GM12878 (cell line): ENCODE data around the gene FHL3. TPM values are rescaled to one million over a fixed set of nuclear protein-coding genes. Genes with fewer than 3 reads are reported as not detected.

ENCODE experiments used
- ATAC-seq: fragments of 200-7000 bp; cut with Tn5 transposase; 3 replicates; pipeline ENCODE4 v1.9.1; 2020; ENCODE audit warnings: mild to moderate bottlenecking, moderate library complexity
- BruUV-seq: library from RNA; stranded (reverse); fragments of 400-500 nt; replicated peaks from 2 replicates; lab custom pipeline; 2021; lab: Mats Ljungman, UMichigan
- CTCF ChIA-PET: fragments of 300-600 bp; sonication (Branson Sonifier 250); formaldehyde crosslinking; extraction: SDS; loops from one replicate; lab custom pipeline; 2021; ENCODE audit warnings: inconsistent platforms; lab: Yijun Ruan, JAX
- POLR2A ChIA-PET: fragments of 350-600 bp; formaldehyde crosslinking; extraction: SDS; loops from one replicate; lab custom pipeline; 2021; ENCODE audit warnings: inconsistent platforms; lab: Charles Lee
- RAD21 ChIA-PET: fragments of 300-600 bp; sonication (Branson Sonifier 250); formaldehyde crosslinking; loops from one replicate; lab custom pipeline; 2023; ENCODE audit warnings: antibody characterized with exemption; ENCODE audit not compliant: unreplicated experiment; lab: Charles Lee
- SMC1A ChIA-PET: fragments of 300-600 bp; sonication (Branson Sonifier 250); formaldehyde crosslinking; loops from one replicate; lab custom pipeline; 2023; ENCODE audit not compliant: unreplicated experiment, uncharacterized antibody; lab: Charles Lee
- DNase-seq: peaks from one replicate; pipeline ENCODE4 v3.0.0-alpha.2; 2011; ENCODE audit warnings: low read depth, low spot score
- FAIRE-seq: peaks from 3 replicates; lab custom pipeline; 2011; peaks lifted over from hg19 to GRCh38; lab: Jason Lieb, UNC
- H2AFZ ChIP-seq: 2 replicates; pipeline ENCODE4 v1.6.0; 2011; ENCODE audit warnings: low read depth, low read length, control low read depth; ENCODE audit not compliant: control insufficient read depth
- H3K27ac ChIP-seq: 2 replicates; pipeline ENCODE4 v1.5.1; 2011; ENCODE audit warnings: control low read depth; ENCODE audit not compliant: control insufficient read depth, insufficient read depth
- H3K27me3 ChIP-seq, 2 experiments: replicated peaks in 1 of 2; 2 replicates each; pipeline versions ENCODE4 v1.6.0 to v1.6.1; 2011; ENCODE audit warnings: low read length in 1 of 2; ENCODE audit not compliant: control insufficient read depth in 2 of 2, insufficient read depth in 2 of 2
- H3K36me3 ChIP-seq, 2 experiments: 2 replicates each; pipeline ENCODE4 v1.5.1; 2011; ENCODE audit warnings: low read length in 1 of 2; ENCODE audit not compliant: control insufficient read depth in 2 of 2, insufficient read depth in 2 of 2
- H3K4me1 ChIP-seq: 2 replicates; pipeline ENCODE4 v1.6.1; 2011; ENCODE audit warnings: mild to moderate bottlenecking, low read length, moderate library complexity, mixed read lengths; ENCODE audit not compliant: control insufficient read depth, insufficient read depth
- H3K4me2 ChIP-seq: 2 replicates; pipeline ENCODE4 v1.6.0; 2011; ENCODE audit warnings: control low read depth; ENCODE audit not compliant: control insufficient read depth, insufficient read depth
- H3K4me3 ChIP-seq: fragments of 200-600 bp; sonication (generic); 2 replicates; pipeline ENCODE4 v1.5.1; 2016
- H3K79me2 ChIP-seq: 2 replicates; pipeline ENCODE4 v1.6.0; 2011; ENCODE audit warnings: low read length; ENCODE audit not compliant: control insufficient read depth, insufficient read depth
- H3K9ac ChIP-seq: 2 replicates; pipeline ENCODE4 v1.8.0; 2011; ENCODE audit warnings: low read length, control low read depth, mixed read lengths; ENCODE audit not compliant: control insufficient read depth, insufficient read depth
- H3K9me3 ChIP-seq: replicated peaks from 3 replicates; pipeline ENCODE4 v1.5.1; 2011; ENCODE audit warnings: mild to moderate bottlenecking, low read length; ENCODE audit not compliant: control insufficient read depth, insufficient read depth
- H4K20me1 ChIP-seq: 2 replicates; pipeline ENCODE4 v1.6.0; 2011; ENCODE audit not compliant: control insufficient read depth, insufficient read depth
- BCLAF1 ChIP-seq: fragments of 450-650 bp; IDR thresholded peaks from 2 replicates; pipeline ENCODE4 v1.6.1; 2017; ENCODE audit warnings: antibody characterized with exemption, mild to moderate bottlenecking, moderate library complexity
- MYC ChIP-seq: IDR thresholded peaks from 2 replicates; pipeline ENCODE4 v1.6.1; 2011; ENCODE audit warnings: mild to moderate bottlenecking, low read length, moderate library complexity, inconsistent platforms; ENCODE audit not compliant: insufficient read depth, insufficient replicate concordance, insufficient read length, severe bottlenecking
- SMARCA5 ChIP-seq: fragments of 450-650 bp; IDR thresholded peaks from 2 replicates; pipeline ENCODE4 v1.6.1; 2017; ENCODE audit warnings: mild to moderate bottlenecking
- STAT3 ChIP-seq: IDR thresholded peaks from 2 replicates; pipeline ENCODE4 v1.6.1; 2011; ENCODE audit warnings: low read depth, low read length, improper control_type of control experiment
- ZBED1 ChIP-seq: IDR thresholded peaks from 2 replicates; pipeline ENCODE4 v1.6.1; 2016; ENCODE audit warnings: borderline replicate concordance
- WGBS: methylation state at CpG from one replicate; pipeline ENCODE4 v1.1.6; 2016; ENCODE audit warnings: low lambda C conversion rate; ENCODE audit not compliant: insufficient replicate concordance, insufficient coverage; ENCODE audit errors: missing lambda C conversion rate; 5-methylcytosine and 5-hydroxymethylcytosine counted together
- in situ Hi-C: fragments of 300-500 bp; cut with MboI; formaldehyde crosslinking; loops from 9 replicates; pipeline ENCODE4 v1.14.3; 2018; ENCODE audit warnings: mixed read lengths
- intact Hi-C: fragments of 100-400 bp; cut with micrococcal nuclease; formaldehyde crosslinking; loops from one replicate; pipeline ENCODE4 v1.14.2; 2022; ENCODE audit not compliant: unreplicated experiment
- polyA plus RNA-seq, 11 experiments: library from polyadenylated mRNA; depleted of rRNA in 4 of 11; unstranded in 6 of 11; stranded (reverse) in 5 of 11; fragments of >200 nt; fragmentation: Nextera tagmentation in 4 of 11; fragmentation: Illumina TruSeq in 1 of 11; extraction: Ambion mirVana in 4 of 11; extraction: Trizol in 1 of 11; gene quantifications; 1 replicate in 1 of 11; 2 replicates in 10 of 11; pipeline versions ENCODE4 v1.2.1 to v1.2.3, GENCODE V29; 2011 to 2016; ENCODE audit warnings: inconsistent platforms in 2 of 11, missing spikeins in 2 of 11, low read depth in 1 of 11
- total RNA-seq, 4 experiments: library from RNA; depleted of rRNA in 3 of 4; stranded (reverse); fragments of >200 nt in 3 of 4; fragmentation: Illumina TruSeq in 1 of 4; extraction: Trizol in 1 of 4; gene quantifications; 2 replicates each; pipeline versions ENCODE4 v1.2.1 to v1.2.3, GENCODE V29; 2013 to 2021
- TF ChIP-seq, protein P1 (sequence below): IDR thresholded peaks from 2 replicates; pipeline ENCODE4 v1.6.1; 2011; ENCODE audit warnings: low read depth, mild to moderate bottlenecking, low read length, moderate library complexity, borderline replicate concordance; ENCODE audit errors: extremely low read depth

Gene FHL3
- total and polyA plus RNA-seq, 10 of the 15 experiments (the other 5 are each of a cell fraction or from before 2014, with no cell fraction given), result 0.26 to 13.9 (median 7.9) TPM

DNA sequence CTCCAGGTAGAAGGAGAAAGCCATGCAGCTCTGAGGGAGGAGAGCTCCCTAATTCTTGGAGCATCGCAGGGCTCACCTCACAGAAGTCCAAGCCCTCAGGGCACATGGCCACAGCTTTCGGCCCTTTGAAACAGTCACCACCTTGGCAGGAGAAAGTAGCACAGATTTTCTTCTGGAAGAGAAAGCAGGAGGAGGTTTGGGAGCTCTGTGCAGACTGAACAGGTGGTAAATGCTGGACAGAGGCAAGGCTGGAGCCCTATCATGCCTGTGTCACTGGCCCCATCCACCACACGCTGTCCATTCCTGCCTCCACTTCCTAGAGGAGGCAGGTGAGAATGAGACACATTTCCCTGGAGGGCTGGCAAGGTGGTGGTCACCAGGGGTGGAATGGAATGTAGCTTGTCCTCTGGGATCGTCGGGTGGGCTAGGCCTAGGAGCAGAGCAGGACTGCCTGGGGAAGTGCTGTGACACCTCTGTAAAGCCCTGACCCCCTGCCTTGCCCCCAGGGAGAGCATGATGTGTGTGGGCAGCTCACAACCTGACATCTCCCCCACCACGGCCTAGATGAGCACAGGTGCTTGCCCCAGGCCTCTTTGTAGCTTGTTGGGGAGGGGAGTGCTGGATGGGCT, 55.7 kb downstream of the FHL3 start:
- DNase-seq (no peak), FAIRE-seq (no peak), ATAC-seq (no peak)
- ChIA-PET RAD21 (interaction anchor here (1.0 to 4.4 kb wide), 5 partner anchors 18 to 69 kb away, joined by 3 to 28 read pairs (median 3); partner anchors contain the start of gene SF3A3), SMC1A (interaction anchor here (0.6 to 3.1 kb wide), 11 partner anchors 11 to 127 kb away, joined by 3 to 17 read pairs (median 3); no protein-coding TSS in a partner anchor), POLR2A (interaction anchor here (0.6 to 2.9 kb wide), 4 partner anchors 18 to 142 kb away, joined by 3 to 17 read pairs (median 6); partner anchors contain the start of genes C1orf122 and YRDC), CTCF (interaction anchor here (0.7 to 4.5 kb wide), 11 partner anchors 8 to 40 kb away, joined by 3 to 15 read pairs (median 5); partner anchors contain the start of gene SF3A3)
- Histone ChIP-seq H3K79me2 (peaks cover 5% of the 10 kb centered on the region; the same call in 1 of the 2 replicates), H3K4me1 (peaks cover 34% of the 10 kb centered on the region), H4K20me1 (no peaks in the 10 kb centered on the region), H3K4me3 (no peak overlapping the region), H3K27ac (no peak overlapping the region), H3K4me2 (no peak overlapping the region), H3K36me3 (no peaks in the 10 kb centered on the region), H2AFZ (no peak overlapping the region), H3K9ac (no peak overlapping the region), H3K9me3 (no peaks in the 10 kb centered on the region; the same call in 2 of the 3 replicates), H3K27me3 (no peaks in the 10 kb centered on the region)
- no TSS peak for BruUV-seq
- WGBS, result 77% methylated on average over 6 of the region's 6 CpGs
- TF ChIP-seq SMARCA5 (no peak), MYC (no peak), ZBED1 (no peak), BCLAF1 (no peak), STAT3 (no peak)
- TF ChIP-seq, protein P1, sequence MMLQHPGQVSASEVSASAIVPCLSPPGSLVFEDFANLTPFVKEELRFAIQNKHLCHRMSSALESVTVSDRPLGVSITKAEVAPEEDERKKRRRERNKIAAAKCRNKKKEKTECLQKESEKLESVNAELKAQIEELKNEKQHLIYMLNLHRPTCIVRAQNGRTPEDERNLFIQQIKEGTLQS, result no peak
- intact Hi-C loops, result no loop called here
- in situ Hi-C loops, result no loop called here
